GM10847 (cell line): Measurements from ENCODE around the gene PLA2R1.

Experiments used
- POLR2A ChIP-seq: IDR thresholded peaks from 2 replicates; pipeline ENCODE4 v1.6.1; 2011; ENCODE audit not compliant: insufficient read length; ENCODE audit errors: extremely low read depth

The PLA2R1 gene

GRCh38 chr2:160019374-160020090, 42.9 kb downstream of the PLA2R1 start:
- TF ChIP-seq POLR2A, result no peak

GRCh38 chr2:160015746-160016145, 46.7 kb downstream of the PLA2R1 start:
- TF ChIP-seq POLR2A, result no peak

- no peak for TF ChIP-seq POLR2A
These were observed 48.2 kb downstream of the PLA2R1 start for GRCh38 chr2:160014227-160014626.

- no peak for TF ChIP-seq POLR2A
These were observed 51.9 kb downstream of the PLA2R1 start for GRCh38 chr2:160010361-160011145.

- TF ChIP-seq POLR2A, result no peak
These were observed 55.3 kb downstream of the PLA2R1 start for GRCh38 chr2:160007111-160007510.

- TF ChIP-seq POLR2A, result no peak
These were observed 55.9 kb downstream of the PLA2R1 start for GRCh38 chr2:160006475-160006874.

GRCh38 chr2:160005908-160006307, 56.5 kb downstream of the PLA2R1 start:
- no peak for TF ChIP-seq POLR2A

- no peak for TF ChIP-seq POLR2A
These were observed 56.9 kb downstream of the PLA2R1 start for GRCh38 chr2:160005476-160005875.

GRCh38 chr2:159998961-159999360, 63.5 kb downstream of the PLA2R1 start:
- no peak for TF ChIP-seq POLR2A

GRCh38 chr2:159998243-159998642, 64.2 kb downstream of the PLA2R1 start:
- no peak for TF ChIP-seq POLR2A

GRCh38 chr2:159996792-159997546, 65.4 kb downstream of the PLA2R1 start:
- TF ChIP-seq POLR2A, result no peak

- no peak for TF ChIP-seq POLR2A
These were observed 67.4 kb downstream of the PLA2R1 start for GRCh38 chr2:159995038-159995437.

GRCh38 chr2:159989249-159989648, 73.2 kb downstream of the PLA2R1 start:
- no peak for TF ChIP-seq POLR2A

GRCh38 chr2:159988412-159988970, 73.9 kb downstream of the PLA2R1 start:
- no peak for TF ChIP-seq POLR2A

GRCh38 chr2:159987181-159987580, 75.2 kb downstream of the PLA2R1 start:
- TF ChIP-seq POLR2A, result no peak

- TF ChIP-seq POLR2A, result no peak
These were observed 76.8 kb downstream of the PLA2R1 start for GRCh38 chr2:159985656-159986055.

- no peak for TF ChIP-seq POLR2A
These were observed 78.4 kb downstream of the PLA2R1 start for GRCh38 chr2:159984034-159984433.
